HEK293T (cell line): ENCODE data around the gene LTA.

Experiments used
- BHLHE40 ChIP-seq: fragments of 450-650 bp; IDR thresholded peaks from 2 replicates; pipeline ENCODE4 v1.6.1; 2016; ENCODE audit warnings: mild to moderate bottlenecking, moderate library complexity, borderline replicate concordance
- ELF4 ChIP-seq: fragments of 450-650 bp; IDR thresholded peaks from 2 replicates; pipeline ENCODE4 v1.6.1; 2017; ENCODE audit warnings: antibody characterized with exemption
- FOXA1 ChIP-seq: fragments of 450-650 bp; IDR thresholded peaks from 2 replicates; pipeline ENCODE4 v1.6.1; 2016; ENCODE audit warnings: mild to moderate bottlenecking
- HDGF ChIP-seq: fragments of 450-650 bp; IDR thresholded peaks from 2 replicates; pipeline ENCODE4 v1.6.1; 2017; ENCODE audit warnings: antibody characterized with exemption, borderline replicate concordance

DNA sequence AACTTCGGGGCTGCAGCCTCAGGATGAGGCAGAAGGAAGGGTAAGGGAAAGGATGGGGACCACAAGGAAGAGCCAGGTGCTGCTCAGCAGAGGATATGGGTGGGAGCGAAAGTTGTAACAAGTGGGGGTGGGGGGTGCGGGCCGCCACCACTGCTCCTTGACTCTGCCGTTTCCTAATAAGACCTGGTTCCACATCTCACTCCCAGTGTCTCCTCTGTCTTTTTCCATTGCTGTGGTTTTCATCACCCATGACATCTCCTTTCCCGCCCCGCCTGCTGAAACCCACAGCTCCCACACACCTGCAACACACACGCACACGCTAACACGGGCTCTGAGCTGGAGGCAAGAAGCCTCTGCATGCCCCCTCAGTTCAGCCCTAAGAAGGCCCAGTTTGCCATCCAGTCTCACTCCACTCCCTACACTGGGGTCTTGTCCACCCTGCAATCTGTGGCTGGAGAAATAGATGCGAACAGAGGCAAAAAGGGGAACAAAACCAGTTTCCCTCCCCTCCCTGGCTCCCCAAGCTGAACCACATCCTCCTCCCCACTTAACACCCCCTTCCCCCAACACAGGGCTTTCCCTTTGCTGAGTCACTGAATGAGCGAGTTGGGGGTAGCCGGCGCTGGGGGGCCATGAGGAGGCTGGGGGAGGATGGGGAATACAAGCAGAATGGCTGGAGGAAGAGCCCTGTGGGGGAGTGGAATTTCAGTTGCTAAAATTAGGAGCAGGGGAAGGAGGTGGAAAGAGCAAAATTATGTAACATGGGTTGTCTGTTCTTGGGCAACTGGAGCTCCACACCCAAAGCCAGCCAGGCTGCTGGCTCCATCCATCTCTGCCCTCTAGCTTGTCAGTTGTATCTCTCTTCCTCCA is 13.2 kb upstream of the LTA start:
- TF ChIP-seq FOXA1 (no peak), BHLHE40 (no peak), ELF4 (no peak), HDGF (no peak)
